K562 (cell line): ENCODE results near the gene MARCHF3. TPM values are rescaled to one million over a fixed set of nuclear protein-coding genes. Genes with fewer than 3 reads are reported as not detected.

Experiments
- ADNP ChIP-seq: fragments of 200-800 bp; sonication (Bioruptor generic); IDR thresholded peaks from 2 replicates; pipeline ENCODE4 v1.6.1; 2016; ENCODE audit warnings: missing genetic modification characterization, missing compliant biosample characterization
- CBFA2T3 ChIP-seq: fragments of 450-650 bp; IDR thresholded peaks from 2 replicates; pipeline ENCODE4 v1.6.1; 2017
- CCAR2 ChIP-seq: fragments of 200-400 bp; formaldehyde crosslinking; IDR thresholded peaks from 2 replicates; pipeline ENCODE4 v1.6.1; 2017; ENCODE audit warnings: mild to moderate bottlenecking, low read depth, low read length
- FOXJ2 ChIP-seq: fragments of 200-800 bp; sonication (Bioruptor generic); IDR thresholded peaks from 2 replicates; pipeline ENCODE4 v1.6.1; 2016; ENCODE audit warnings: missing genetic modification characterization, missing compliant biosample characterization
- FOXK1 ChIP-seq: sonication (generic); formaldehyde crosslinking; IDR thresholded peaks from 2 replicates; pipeline ENCODE4 v1.8.0; 2022; ENCODE audit warnings: missing genetic modification reagents, mild to moderate bottlenecking, borderline replicate concordance
- KAT2B ChIP-seq: IDR thresholded peaks from one replicate; pipeline ENCODE4 v1.6.1; 2012; ENCODE audit warnings: low read depth, mild to moderate bottlenecking, control low read depth, inconsistent platforms, low read length, moderate library complexity
- NEUROD1 ChIP-seq: fragments of 150-350 bp; IDR thresholded peaks from 2 replicates; pipeline ENCODE4 v1.6.1; 2014; ENCODE audit warnings: borderline replicate concordance, low read length, low read depth; ENCODE audit not compliant: partially characterized antibody
- NR4A1 ChIP-seq, 2 experiments: fragments of 250-450 bp in 1 of 2; fragments of 450-650 bp in 1 of 2; sonication (Bioruptor Pico) in 1 of 2; IDR thresholded peaks; 2 replicates each; pipeline versions ENCODE4 v1.4.0 to v1.6.1; 2016 to 2020; ENCODE audit warnings: mild to moderate bottlenecking in 2 of 2, missing compliant biosample characterization in 1 of 2, missing genetic modification characterization in 1 of 2, moderate library complexity in 1 of 2
- PRPF4 ChIP-seq: fragments of 200-400 bp; formaldehyde crosslinking; IDR thresholded peaks from one replicate; pipeline ENCODE4 v1.6.1; 2017; ENCODE audit warnings: low read length, low read depth, mild to moderate bottlenecking; ENCODE audit not compliant: insufficient read depth, poor library complexity, severe bottlenecking
- RAD21 ChIP-seq, 2 experiments: fragments of 250-450 bp in 1 of 2; fragments of 450-650 bp in 1 of 2; sonication (Bioruptor Pico) in 1 of 2; formaldehyde crosslinking in 1 of 2; IDR thresholded peaks in 1 of 2; conservative IDR thresholded peaks in 1 of 2; 2 replicates each; pipeline versions ENCODE4 v1.4.0 to v1.8.0; 2020 to 2022; ENCODE audit warnings: mild to moderate bottlenecking in 2 of 2, moderate library complexity in 1 of 2
- SRSF7 ChIP-seq: fragments of 200-400 bp; formaldehyde crosslinking; optimal IDR thresholded peaks from 2 replicates; pipeline ENCODE3; 2017; ENCODE audit warnings: mild to moderate bottlenecking, low read depth, low read length
- TCF7 ChIP-seq: sonication (generic); IDR thresholded peaks from 2 replicates; pipeline ENCODE4 v1.6.1; 2016; ENCODE audit warnings: antibody characterized with exemption, borderline replicate concordance
- USF1 ChIP-seq: sonication (generic); formaldehyde crosslinking; IDR thresholded peaks from 2 replicates; pipeline ENCODE4 v1.9.0; 2022; ENCODE audit warnings: mild to moderate bottlenecking, missing genetic modification reagents
- ZNF12 ChIP-seq: sonication (generic); formaldehyde crosslinking; IDR thresholded peaks from 2 replicates; pipeline ENCODE4 v1.4.0; 2020; ENCODE audit warnings: mild to moderate bottlenecking, missing genetic modification reagents
- ZNF134 ChIP-seq: fragments of 250-450 bp; sonication (Bioruptor Pico); conservative IDR thresholded peaks from 2 replicates; pipeline ENCODE4 v1.4.0; 2020
- ZNF395 ChIP-seq: fragments of 200-800 bp; sonication (Bioruptor generic); IDR thresholded peaks from 2 replicates; pipeline ENCODE4 v1.6.1; 2017; ENCODE audit warnings: missing genetic modification characterization, missing compliant biosample characterization
- polyA plus RNA-seq, 8 experiments: library from polyadenylated mRNA; depleted of rRNA in 4 of 8; stranded (reverse) in 5 of 8; unstranded in 3 of 8; fragments of >200 nt; fragmentation: Nextera tagmentation in 2 of 8; fragmentation: Illumina TruSeq in 1 of 8; extraction: Ambion mirVana in 2 of 8; extraction: Trizol in 1 of 8; gene quantifications; 2 replicates each; pipeline versions ENCODE4 v1.2.1 to v1.2.3, GENCODE V29; 2011 to 2014; ENCODE audit warnings: inconsistent platforms in 1 of 8, missing spikeins in 1 of 8
- total RNA-seq, 7 experiments: library from RNA; depleted of rRNA in 6 of 7; stranded (reverse); fragments of >200 nt in 6 of 7; fragmentation: Illumina TruSeq in 2 of 7; extraction: Trizol in 2 of 7; gene quantifications; 2 replicates each; pipeline versions ENCODE4 v1.2.1 to v1.2.3, GENCODE V29; 2011 to 2021; ENCODE audit warnings: low replicate concordance in 1 of 7
- TF ChIP-seq, protein P1 (sequence below): fragments of 450-650 bp; formaldehyde crosslinking; IDR thresholded peaks from 2 replicates; pipeline ENCODE4 v1.4.0; 2020; ENCODE audit warnings: mild to moderate bottlenecking, moderate library complexity
- TF ChIP-seq, protein P2 (sequence below): fragments of 450-650 bp; IDR thresholded peaks from 2 replicates; pipeline ENCODE4 v1.6.1; 2017; ENCODE audit warnings: mild to moderate bottlenecking, moderate library complexity

Gene MARCHF3
- total and polyA plus RNA-seq, 9 of the 15 experiments (the other 6 are each of a cell fraction or from before 2014, with no cell fraction given) = 5.6 to 37.4 (median 16.5) TPM

GRCh38 chr5:126976520-126977172 is 53.7 kb downstream of the MARCHF3 start (continued):
- TF ChIP-seq ZNF395 (CRISPR knock-in tag) (no peak), CBFA2T3 (peak; percentile 98), NR4A1 (CRISPR knock-in tag; IDR thresholded peaks at IDR 0.05) (no peak), NR4A1 (tag; IDR thresholded peaks at IDR 0.05) (peak; percentile 75), ZNF134 (CRISPR knock-in tag) (0 out of 2 replicates have a peak, but pooled peaks have one; percentile 31), SRSF7 (no peak), ZNF12 (CRISPR knock-in tag) (no peak), FOXK1 (CRISPR knock-in tag) (no peak), KAT2B (no peak), TCF7 (no peak), CCAR2 (no peak), PRPF4 (no peak), USF1 (CRISPR knock-in tag) (peak; percentile 58; the same call in 1 of the 2 replicates), FOXJ2 (tag) (peak; percentile 39; the same call in 1 of the 2 replicates), ADNP (tag) (no peak), NEUROD1 (peak; percentile 80), RAD21 (CRISPR knock-in tag; conservative IDR thresholded peaks at IDR 0.05 in 1 of 2, IDR thresholded peaks at IDR 0.05 in 1 of 2) (0 out of 4 replicates have a peak, but pooled peaks of 1 of the 2 experiments have one; percentile 11)
- TF ChIP-seq, protein P1, sequence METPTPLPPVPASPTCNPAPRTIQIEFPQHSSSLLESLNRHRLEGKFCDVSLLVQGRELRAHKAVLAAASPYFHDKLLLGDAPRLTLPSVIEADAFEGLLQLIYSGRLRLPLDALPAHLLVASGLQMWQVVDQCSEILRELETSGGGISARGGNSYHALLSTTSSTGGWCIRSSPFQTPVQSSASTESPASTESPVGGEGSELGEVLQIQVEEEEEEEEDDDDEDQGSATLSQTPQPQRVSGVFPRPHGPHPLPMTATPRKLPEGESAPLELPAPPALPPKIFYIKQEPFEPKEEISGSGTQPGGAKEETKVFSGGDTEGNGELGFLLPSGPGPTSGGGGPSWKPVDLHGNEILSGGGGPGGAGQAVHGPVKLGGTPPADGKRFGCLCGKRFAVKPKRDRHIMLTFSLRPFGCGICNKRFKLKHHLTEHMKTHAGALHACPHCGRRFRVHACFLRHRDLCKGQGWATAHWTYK (CRISPR knock-in tag) = peak; percentile 55; the same call in 1 of the 2 replicates
- TF ChIP-seq, protein P2, sequence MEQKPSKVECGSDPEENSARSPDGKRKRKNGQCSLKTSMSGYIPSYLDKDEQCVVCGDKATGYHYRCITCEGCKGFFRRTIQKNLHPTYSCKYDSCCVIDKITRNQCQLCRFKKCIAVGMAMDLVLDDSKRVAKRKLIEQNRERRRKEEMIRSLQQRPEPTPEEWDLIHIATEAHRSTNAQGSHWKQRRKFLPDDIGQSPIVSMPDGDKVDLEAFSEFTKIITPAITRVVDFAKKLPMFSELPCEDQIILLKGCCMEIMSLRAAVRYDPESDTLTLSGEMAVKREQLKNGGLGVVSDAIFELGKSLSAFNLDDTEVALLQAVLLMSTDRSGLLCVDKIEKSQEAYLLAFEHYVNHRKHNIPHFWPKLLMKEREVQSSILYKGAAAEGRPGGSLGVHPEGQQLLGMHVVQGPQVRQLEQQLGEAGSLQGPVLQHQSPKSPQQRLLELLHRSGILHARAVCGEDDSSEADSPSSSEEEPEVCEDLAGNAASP = 0 out of 2 replicates have a peak, but pooled peaks have one; percentile 40
